ENCODE measurements around the gene TYW3.

The TYW3 gene, protein sequence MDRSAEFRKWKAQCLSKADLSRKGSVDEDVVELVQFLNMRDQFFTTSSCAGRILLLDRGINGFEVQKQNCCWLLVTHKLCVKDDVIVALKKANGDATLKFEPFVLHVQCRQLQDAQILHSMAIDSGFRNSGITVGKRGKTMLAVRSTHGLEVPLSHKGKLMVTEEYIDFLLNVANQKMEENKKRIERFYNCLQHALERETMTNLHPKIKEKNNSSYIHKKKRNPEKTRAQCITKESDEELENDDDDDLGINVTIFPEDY

GRCh38 chr1:74732960-74733603, at the start of gene TYW3, which contains the start of gene CRYZ:
TSS of gene TYW3 (plus strand) at chr1:74733152. CDS start at chr1:74733245, 93 bp downstream.
TSS of gene CRYZ (minus strand) at chr1:74733050. CDS start at chr1:74724821, 8,229 bp downstream.
- peak; percentile 94 for DNase-seq

GRCh38 chr1:74683656-74684055, 49.3 kb upstream of the TYW3 start:
- no peak for DNase-seq

- DNase-seq = no peak
Observed at GRCh38 chr1:74684301-74684700, 48.7 kb upstream of the TYW3 start.

DNA sequence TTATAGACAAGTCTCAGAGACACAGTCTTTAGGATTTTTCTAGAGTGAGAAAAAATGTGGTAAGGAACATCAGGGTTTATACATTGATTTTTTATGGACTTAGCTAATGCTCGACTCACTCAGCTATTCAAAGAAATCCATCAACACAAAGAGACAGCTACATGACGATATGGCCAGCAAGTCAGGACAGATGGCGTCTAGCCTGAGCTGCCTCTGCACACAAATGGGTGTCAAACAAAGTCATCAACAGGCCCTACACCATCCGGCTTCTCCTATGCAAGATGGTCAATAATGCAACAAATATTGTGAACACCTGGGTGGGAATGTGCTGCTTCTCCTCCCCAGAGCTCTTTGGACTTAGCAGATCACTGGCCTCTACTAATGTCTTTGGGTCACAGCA, 46.0 kb upstream of the TYW3 start:
- DNase-seq = no peak

- DNase-seq = peak; percentile 57
Observed at GRCh38 chr1:74689621-74690363, 43.2 kb upstream of the TYW3 start.

GRCh38 chr1:74690364-74690696, 42.6 kb upstream of the TYW3 start:
- no peak for DNase-seq

DNA sequence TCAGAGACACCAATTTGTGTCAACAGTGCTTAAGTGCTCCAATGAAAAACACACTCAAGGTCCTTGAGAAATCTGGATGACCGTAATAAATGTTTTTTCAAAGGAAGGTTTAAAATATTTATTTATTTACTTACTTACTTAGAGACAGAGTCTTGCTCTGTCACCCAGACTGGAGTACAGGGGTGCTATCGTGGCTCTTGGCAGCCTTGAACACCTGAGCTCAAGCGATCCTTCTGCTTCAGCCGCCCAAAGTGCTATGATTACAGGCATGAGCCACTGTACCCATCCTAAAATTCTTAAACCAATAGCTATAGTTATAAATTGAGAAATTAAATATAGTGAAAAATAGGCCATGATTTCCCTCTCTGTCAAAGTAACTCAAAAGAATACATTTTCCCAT, 42.0 kb upstream of the TYW3 start:
- peak; percentile 36 for DNase-seq

DNA sequence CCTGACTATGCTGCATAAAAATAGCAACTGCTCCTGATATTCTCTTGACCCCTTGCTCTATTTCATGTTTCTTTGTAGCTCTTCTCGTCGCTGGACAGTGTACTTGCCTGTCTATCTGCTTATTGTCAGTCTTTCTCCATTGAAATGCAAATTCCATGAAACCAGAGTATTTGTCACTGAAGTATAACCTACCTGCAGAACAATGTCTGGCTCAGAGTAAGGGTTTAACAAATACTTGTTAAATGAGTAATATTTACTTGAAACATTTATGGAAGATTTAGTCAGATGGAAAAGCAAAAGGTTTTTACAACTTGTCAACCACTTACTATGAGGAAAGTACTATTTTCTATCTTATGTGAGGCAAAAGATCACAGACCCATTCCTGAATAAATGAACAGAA, 39.5 kb upstream of the TYW3 start:
- no peak for DNase-seq

DNA sequence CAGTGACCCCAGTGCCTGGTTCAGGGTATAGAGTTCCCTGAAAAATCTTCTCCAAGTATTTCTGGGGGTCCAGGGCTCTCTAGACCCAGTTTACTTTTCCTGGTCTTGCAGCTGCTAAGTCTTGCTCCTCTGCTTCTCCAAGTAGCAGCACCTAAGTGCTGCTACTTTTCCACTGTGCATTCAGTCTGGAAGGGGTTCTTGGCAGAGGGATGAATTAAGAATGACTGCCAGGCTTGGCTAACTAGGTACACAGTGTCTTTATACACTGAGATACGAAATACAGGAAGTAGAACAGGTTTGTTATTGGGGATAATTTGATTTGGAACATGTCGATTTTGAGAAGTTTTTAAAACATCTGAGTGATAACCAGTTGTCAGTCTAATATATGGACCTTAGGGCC, 35.1 kb upstream of the TYW3 start:
- DNase-seq = no peak

DNA sequence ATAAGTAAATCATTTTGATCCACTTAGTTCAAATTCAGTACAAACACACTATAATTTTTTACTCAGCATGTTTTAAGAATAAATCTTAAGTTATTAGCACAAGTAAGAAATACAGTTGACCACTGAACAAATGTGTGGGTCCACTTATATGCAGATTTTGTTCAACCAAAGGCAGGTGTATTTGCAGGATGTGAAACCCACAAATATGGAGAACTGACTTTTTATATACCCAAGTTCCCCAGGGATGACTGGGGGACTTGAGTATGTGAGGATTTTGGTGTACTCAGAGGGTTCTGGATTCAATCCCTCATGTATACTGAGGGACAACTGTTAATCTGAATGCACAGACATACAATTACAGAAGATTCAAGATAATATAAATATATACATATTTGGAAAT, 33.6 kb upstream of the TYW3 start:
- DNase-seq = no peak

DNA sequence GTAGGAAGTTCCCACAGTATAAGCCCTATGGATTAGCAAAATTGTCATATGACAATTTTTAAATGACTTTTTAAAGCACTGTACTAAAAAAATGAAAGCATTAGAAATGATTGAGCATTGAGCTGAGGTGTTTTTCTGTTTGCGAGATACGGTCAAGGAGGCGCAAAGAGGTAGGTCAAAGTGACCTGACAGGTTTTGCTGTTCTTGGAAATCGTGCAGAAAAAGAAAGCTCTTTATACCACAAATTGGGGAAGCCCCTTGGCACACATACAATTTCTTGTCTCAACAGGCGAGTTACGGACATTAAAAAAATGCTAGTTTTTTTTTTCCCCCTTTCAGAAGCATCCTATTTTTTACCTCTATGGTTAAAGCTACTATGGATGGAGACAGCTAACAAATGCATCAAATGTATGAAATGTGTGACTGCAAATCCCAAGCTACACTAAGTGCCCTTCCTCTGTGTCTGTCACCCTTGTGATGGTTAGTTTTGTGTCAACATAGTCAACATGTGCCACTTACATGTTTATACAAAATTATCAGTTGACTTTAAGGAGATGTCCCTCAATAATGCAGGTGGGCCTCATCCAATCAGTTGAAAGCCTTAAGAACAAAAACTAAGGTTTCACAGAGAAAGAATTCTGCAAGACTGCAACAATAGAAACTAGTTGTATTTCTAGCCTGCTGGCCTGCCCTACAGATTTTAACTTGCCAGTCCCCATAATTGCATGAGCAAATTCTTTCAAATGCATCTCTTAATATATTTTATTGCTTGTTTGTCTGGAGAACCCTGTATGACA, 29.4 kb upstream of the TYW3 start:
- DNase-seq = no peak

GRCh38 chr1:74712881-74713280, 20.1 kb upstream of the TYW3 start:
- no peak for DNase-seq

- DNase-seq = no peak
Observed at GRCh38 chr1:74713849-74714248, 19.1 kb upstream of the TYW3 start.

- DNase-seq = no peak
Observed at GRCh38 chr1:74714429-74715235, 18.3 kb upstream of the TYW3 start.

DNA sequence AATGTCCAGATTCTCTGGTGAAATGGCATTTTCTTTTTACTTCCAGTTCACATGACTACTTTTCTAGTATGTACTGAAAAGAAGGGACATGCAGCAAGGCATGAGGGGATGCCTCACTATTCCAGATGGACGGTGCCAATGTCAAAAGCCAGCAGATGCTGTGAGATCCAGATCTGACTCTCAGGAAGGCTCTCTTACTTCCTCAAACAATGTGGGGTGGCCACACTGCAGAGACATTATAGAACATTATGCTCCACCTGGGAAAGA, 17.8 kb upstream of the TYW3 start:
- DNase-seq = no peak

DNA sequence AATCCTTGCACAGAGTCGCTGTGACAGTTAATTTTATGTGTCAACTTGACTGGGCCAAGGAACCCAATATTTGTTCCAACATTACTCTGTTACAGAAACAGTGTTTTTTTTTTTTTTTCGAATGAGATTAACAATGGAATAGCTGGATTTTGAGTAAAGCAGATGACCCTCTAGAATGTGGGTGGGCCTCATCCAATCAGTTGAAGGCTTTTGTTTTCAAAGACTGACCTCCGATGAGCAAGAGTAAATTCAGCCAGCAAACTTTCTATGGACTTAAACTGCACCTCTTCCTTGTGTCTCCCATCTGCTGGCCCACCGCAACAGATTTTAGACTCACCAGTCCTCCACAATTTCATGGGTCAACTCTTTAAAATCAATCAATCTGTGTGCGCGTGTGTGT, 17.1 kb upstream of the TYW3 start:
- no peak for DNase-seq

- DNase-seq = no peak
Observed at GRCh38 chr1:74716822-74717221, 16.1 kb upstream of the TYW3 start.

DNA sequence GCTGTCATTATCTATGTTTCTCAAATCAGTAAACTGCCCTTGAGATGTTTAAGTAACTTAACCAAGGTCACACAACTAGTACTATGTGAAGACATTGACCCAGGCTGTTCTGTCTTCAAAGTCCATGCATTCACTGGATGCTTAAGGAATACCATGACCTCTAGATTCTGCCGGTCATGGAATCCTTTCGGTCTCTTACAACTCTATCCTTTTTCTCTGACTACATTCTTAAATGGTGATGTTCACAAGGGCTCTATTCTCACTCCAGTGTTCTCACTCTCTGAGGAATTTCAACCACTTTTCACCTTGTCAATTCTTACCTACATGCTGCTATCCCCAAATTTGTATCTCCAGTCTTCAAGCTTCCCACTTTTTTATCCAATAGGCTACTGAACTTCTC, 15.3 kb upstream of the TYW3 start:
- DNase-seq = no peak

GRCh38 chr1:74726063-74726462, 6.9 kb upstream of the TYW3 start:
- DNase-seq = no peak

GRCh38 chr1:74728736-74729135, 4.2 kb upstream of the TYW3 start:
- no peak for DNase-seq

DNA sequence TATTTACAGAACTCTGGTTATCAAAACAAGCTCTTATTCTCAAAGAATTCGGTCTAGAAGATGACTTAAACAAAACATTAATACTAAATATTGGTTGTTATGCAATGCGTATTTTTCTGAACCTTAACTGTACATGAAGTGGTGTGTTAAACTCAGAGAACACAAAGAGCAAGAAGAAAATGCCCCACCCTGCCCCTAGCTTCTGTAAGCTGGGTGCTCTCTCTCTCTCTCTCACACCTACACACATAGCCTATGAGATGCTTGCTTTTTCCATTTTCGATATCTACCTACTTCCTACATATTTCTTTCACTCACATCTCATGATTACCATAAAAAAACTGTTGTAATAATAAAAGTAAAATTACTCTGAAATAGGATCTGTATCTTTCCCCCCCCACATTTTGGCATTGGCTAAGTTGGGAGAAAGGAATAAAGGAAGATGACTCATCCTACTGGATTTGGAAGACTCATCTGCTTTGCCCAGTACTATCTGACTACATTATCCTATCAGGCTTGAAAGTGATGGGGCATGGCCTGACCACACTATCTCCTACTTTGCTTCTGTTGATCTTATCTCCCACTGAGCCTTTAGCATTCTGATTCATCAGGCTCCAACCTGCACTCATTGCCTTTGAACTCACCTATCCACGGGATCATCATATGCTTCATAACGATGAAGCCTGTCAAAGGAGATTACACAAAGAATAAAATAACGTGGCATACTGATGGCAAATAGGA, 3.0 kb upstream of the TYW3 start:
- no peak for DNase-seq

- no peak for DNase-seq
Observed at GRCh38 chr1:74731399-74732052, 1.4 kb upstream of the TYW3 start.

Data from NCI-H1105 (cell line).